Measurements from ENCODE around the gene ACAN.

Gene ACAN

GRCh38 chr15:88835646-88836045 is 32.4 kb downstream of the ACAN start:
- no peak for TF ChIP-seq CTCF (IDR thresholded peaks at IDR 0.05; ENCODE audit: control insufficient read depth, extremely low read depth, insufficient read depth)
- no peak overlapping the region for H3K4me3 ChIP-seq (ENCODE audit: low read depth, low read length)
- no peak for DNase-seq (ENCODE audit: low read depth)

- no peak for DNase-seq (ENCODE audit: low read depth)
- TF ChIP-seq CTCF (IDR thresholded peaks at IDR 0.05; ENCODE audit: control insufficient read depth, extremely low read depth, insufficient read depth): no peak
- H3K4me3 ChIP-seq (ENCODE audit: low read depth, low read length): no peak overlapping the region
Measured at GRCh38 chr15:88838667-88839066, 35.4 kb downstream of the ACAN start.

GRCh38 chr15:88839146-88839545 is 35.9 kb downstream of the ACAN start:
- TF ChIP-seq CTCF (IDR thresholded peaks at IDR 0.05; ENCODE audit: control insufficient read depth, extremely low read depth, insufficient read depth): no peak
- DNase-seq (ENCODE audit: low read depth): no peak
- H3K4me3 ChIP-seq (ENCODE audit: low read depth, low read length): no peak overlapping the region

GRCh38 chr15:88839961-88840360 is 36.7 kb downstream of the ACAN start:
- no peak for DNase-seq (ENCODE audit: low read depth)
- no peak overlapping the region for H3K4me3 ChIP-seq (ENCODE audit: low read depth, low read length)
- no peak for TF ChIP-seq CTCF (IDR thresholded peaks at IDR 0.05; ENCODE audit: control insufficient read depth, extremely low read depth, insufficient read depth)

- DNase-seq (ENCODE audit: low read depth): no peak
- no peak overlapping the region for H3K4me3 ChIP-seq (ENCODE audit: low read depth, low read length)
- TF ChIP-seq CTCF (IDR thresholded peaks at IDR 0.05; ENCODE audit: control insufficient read depth, extremely low read depth, insufficient read depth): no peak
Measured at GRCh38 chr15:88841236-88841635, 38.0 kb downstream of the ACAN start.

GRCh38 chr15:88842156-88842555 is 38.9 kb downstream of the ACAN start:
- no peak for DNase-seq (ENCODE audit: low read depth)
- no peak overlapping the region for H3K4me3 ChIP-seq (ENCODE audit: low read depth, low read length)
- TF ChIP-seq CTCF (IDR thresholded peaks at IDR 0.05; ENCODE audit: control insufficient read depth, extremely low read depth, insufficient read depth): no peak

GRCh38 chr15:88843334-88843733 is 40.1 kb downstream of the ACAN start:
- no peak overlapping the region for H3K4me3 ChIP-seq (ENCODE audit: low read depth, low read length)
- no peak for DNase-seq (ENCODE audit: low read depth)
- TF ChIP-seq CTCF (IDR thresholded peaks at IDR 0.05; ENCODE audit: control insufficient read depth, extremely low read depth, insufficient read depth): no peak

Measured in LNCaP clone FGC (cell line).